Immature natural killer cell (primary cell): ENCODE measurements around the gene CHST4. TPM values are rescaled to one million over a fixed set of nuclear protein-coding genes. Genes with fewer than 3 reads are reported as not detected.
A peak's percentile ranks its signal among the peaks of the same experiment; 100 is the strongest.
"Not testable (repeated sequence)": the region's sequence is repeated elsewhere in the genome, so short reads cannot be mapped to it uniquely, and the experiment has no call there.

Source experiments
- DNase-seq, 3 donors: peaks; one replicate each; pipeline ENCODE4 v3.0.0; 2022; ENCODE audit warnings: mixed read lengths in 1 of 3
- H3K27ac Mint-ChIP-seq, 6 donors: one replicate each; pipeline ENCODE4 v1.8.0; 2020; ENCODE audit warnings: mixed read lengths in 6 of 6, mild to moderate bottlenecking in 5 of 6, inconsistent platforms in 4 of 6, moderate library complexity in 3 of 6
- H3K27me3 Mint-ChIP-seq, 3 donors: one replicate each; pipeline ENCODE4 v1.8.0; 2020 to 2021; ENCODE audit warnings: low read depth in 3 of 3, mild to moderate bottlenecking in 3 of 3, mixed read lengths in 3 of 3, moderate library complexity in 3 of 3, inconsistent platforms in 1 of 3
- H3K36me3 Mint-ChIP-seq, 3 donors: one replicate each; pipeline ENCODE4 v1.8.0; 2020; ENCODE audit warnings: mixed read lengths in 3 of 3, inconsistent platforms in 2 of 3, mild to moderate bottlenecking in 2 of 3
- H3K4me1 Mint-ChIP-seq, 2 donors: one replicate each; pipeline ENCODE4 v1.8.0; 2020; ENCODE audit warnings: inconsistent platforms in 2 of 2, mild to moderate bottlenecking in 2 of 2, mixed read lengths in 2 of 2, moderate library complexity in 1 of 2
- H3K4me3 Mint-ChIP-seq, 5 donors: one replicate each; pipeline ENCODE4 v1.8.0; 2020; ENCODE audit warnings: mild to moderate bottlenecking in 5 of 5, mixed read lengths in 5 of 5, inconsistent platforms in 3 of 5, moderate library complexity in 3 of 5
- H3K9me3 Mint-ChIP-seq, 6 donors: one replicate each; pipeline ENCODE4 v1.8.0; 2020; ENCODE audit warnings: mild to moderate bottlenecking in 6 of 6, mixed read lengths in 6 of 6, inconsistent platforms in 4 of 6, moderate library complexity in 3 of 6
- polyA plus RNA-seq, 3 donors: library from polyadenylated mRNA; unstranded; fragments of 300-500 nt; fragmentation: Illumina TruSeq; gene quantifications; one replicate each; pipeline ENCODE4 v1.2.3, GENCODE V29; 2021

CHST4 gene
- polyA plus RNA-seq, 3 donors from 2014 or later = not detected

- peaks cover 2 to 13% (median 3%) of the 10 kb centered on the region in 3 donors for H3K27me3 Mint-ChIP-seq
- no peak overlapping the region for H3K27ac Mint-ChIP-seq
- H3K4me1 Mint-ChIP-seq = no peaks in the 10 kb centered on the region
- no peak overlapping the region for H3K4me3 Mint-ChIP-seq
- no peak for DNase-seq
- H3K9me3 Mint-ChIP-seq = no peaks in the 10 kb centered on the region
- no peaks in the 10 kb centered on the region for H3K36me3 Mint-ChIP-seq
Measured at GRCh38 chr16:71537643-71538042, 11.4 kb downstream of the CHST4 start.

DNA sequence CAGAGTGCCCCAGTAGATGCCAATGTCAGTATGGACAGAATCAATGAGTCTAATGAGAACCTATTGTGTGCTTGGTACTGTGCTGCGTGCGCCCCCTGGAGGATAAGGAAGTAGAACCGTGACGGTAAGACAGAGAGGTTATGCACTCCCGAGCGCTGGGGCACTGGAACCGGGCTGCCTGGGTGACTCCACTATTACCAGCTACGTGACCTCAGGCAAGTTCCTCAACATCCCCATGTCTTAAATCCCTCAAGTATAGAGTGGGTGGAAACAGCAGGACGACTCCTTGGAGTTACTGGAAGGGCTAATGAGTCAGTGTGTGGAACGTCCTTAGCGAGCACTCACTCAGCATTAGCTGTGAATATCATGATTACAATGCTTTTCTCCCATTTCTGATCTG, 16.2 kb downstream of the CHST4 start:
- H3K27ac Mint-ChIP-seq = no peak overlapping the region
- H3K4me3 Mint-ChIP-seq = no peak overlapping the region
- no peaks in the 10 kb centered on the region for H3K4me1 Mint-ChIP-seq
- H3K27me3 Mint-ChIP-seq = peaks cover 0 to 12% (median 2%) of the 10 kb centered on the region in 3 donors
- DNase-seq = peak; percentile 12 to 30 (median 21)
- H3K9me3 Mint-ChIP-seq = no peaks in the 10 kb centered on the region
- no peaks in the 10 kb centered on the region for H3K36me3 Mint-ChIP-seq

DNA sequence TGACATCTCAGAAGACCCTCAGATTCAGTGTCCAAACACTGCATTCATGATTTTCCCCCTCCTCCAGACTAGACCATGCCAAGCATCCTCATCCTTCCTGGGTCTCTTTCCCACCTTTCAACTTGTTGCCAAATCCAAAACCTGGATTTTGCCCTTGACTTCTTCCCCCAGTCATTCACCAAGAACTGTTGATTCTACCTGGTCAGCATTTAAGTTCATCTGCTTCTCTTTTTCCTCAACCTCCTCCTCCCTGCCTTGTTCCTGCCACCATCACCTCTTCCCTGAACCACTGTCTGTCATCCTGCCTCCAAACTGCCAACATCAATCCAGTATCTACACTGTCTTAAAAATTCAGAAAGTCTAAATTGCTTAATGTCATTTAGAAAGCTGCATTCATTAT, 20.9 kb downstream of the CHST4 start:
- Mint-ChIP-seq H3K27ac (no peak overlapping the region), H3K4me1 (no peaks in the 10 kb centered on the region), H3K36me3 (no peaks in the 10 kb centered on the region), H3K9me3 (no peaks in the 10 kb centered on the region), H3K4me3 (no peak overlapping the region), H3K27me3 (peaks cover 0 to 9% (median 2%) of the 10 kb centered on the region in 3 donors)
- DNase-seq = no peak

DNA sequence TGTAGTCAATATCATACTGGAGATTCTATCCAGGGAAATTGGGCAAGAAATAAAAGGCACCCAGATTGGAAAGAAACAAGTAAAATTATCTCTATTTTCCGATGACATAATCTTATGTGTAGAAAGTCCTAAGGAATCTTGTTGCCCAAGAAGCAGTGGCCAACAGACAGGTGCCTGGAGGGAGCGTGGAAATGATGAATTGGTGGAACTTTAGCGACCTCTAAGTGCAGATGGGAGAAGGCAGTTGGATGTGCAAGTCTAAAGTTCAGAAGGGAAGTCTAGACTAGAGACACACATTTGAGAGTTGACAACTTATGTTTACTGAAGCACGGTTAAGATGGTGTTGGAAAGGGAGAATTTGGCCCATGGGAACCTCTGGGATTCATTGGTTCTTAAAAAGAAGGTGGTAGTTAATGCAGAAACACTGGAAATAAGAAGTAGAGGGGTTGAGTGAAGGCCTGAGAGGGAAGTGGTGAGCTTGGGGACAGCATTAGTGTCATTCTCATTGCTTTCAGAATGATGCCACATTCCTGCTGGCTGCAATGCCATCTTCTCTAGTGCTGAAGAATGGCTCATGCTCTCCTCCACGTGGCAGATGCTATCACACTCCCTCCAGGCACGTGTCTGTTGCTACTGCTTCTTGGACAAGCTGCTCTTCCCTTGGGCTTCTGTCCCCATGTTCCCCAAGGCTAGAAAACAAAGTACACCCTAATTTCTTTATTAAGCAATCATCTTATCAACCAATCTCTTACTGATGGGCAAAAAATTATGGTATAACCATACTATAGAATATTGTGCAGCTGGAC, 26.7 kb downstream of the CHST4 start:
- H3K27me3 Mint-ChIP-seq = peaks cover 3 to 16% (median 5%) of the 10 kb centered on the region in 3 donors
- no peak for DNase-seq
- no peak overlapping the region for H3K4me3 Mint-ChIP-seq
- H3K9me3 Mint-ChIP-seq = no peaks in the 10 kb centered on the region
- H3K27ac Mint-ChIP-seq = no peak overlapping the region
- H3K36me3 Mint-ChIP-seq = peaks cover 0 to 3% (median 0%) of the 10 kb centered on the region in 3 donors
- H3K4me1 Mint-ChIP-seq = no peaks in the 10 kb centered on the region

DNA sequence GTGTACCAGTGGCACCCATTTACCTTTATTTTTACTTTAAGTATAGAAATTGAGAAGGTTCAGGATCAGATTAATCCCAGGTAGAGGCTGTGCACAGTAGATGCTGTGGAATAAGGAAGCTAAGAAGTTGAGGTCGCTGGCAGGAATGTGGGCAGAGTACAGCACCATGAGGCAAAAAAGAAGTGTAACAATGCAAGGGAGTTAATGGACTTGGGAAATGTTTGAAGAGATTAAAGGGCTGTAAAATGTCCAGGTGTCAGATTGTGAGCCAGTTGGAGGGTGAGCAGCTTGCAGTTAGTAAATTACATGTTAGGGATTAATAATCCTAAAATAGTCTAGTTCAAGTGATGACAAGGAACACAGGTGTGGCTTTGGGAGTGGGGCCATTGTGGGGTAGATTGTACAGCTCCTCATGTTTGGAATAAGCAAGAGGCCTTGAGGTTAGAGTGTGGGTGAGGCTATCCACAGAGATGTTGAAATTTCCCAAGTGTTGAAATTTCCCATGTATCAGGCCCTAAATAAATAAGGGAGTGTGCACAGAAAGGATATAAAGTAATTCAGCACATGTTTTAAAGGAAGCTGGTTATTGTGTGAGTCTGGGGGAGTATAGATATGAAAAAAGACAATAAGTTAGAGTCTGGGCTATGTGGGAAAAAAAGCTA, 29.1 kb downstream of the CHST4 start:
- no peaks in the 10 kb centered on the region for H3K4me1 Mint-ChIP-seq
- no peak for DNase-seq

GRCh38 chr16:71557299-71557698, 31.1 kb downstream of the CHST4 start:
- H3K27ac Mint-ChIP-seq = no peak overlapping the region
- H3K36me3 Mint-ChIP-seq = peaks cover 0 to 5% (median 3%) of the 10 kb centered on the region in 3 donors
- H3K9me3 Mint-ChIP-seq = peaks cover 3 to 10% (median 6%) of the 10 kb centered on the region in 6 donors
- no peak for DNase-seq
- H3K27me3 Mint-ChIP-seq = peaks cover 3 to 20% (median 9%) of the 10 kb centered on the region in 3 donors
- H3K4me3 Mint-ChIP-seq = no peak overlapping the region
- no peaks in the 10 kb centered on the region for H3K4me1 Mint-ChIP-seq

More for the DNA sequence above, 29.1 kb downstream of the CHST4 start:
- Mint-ChIP-seq H3K27me3 (peaks cover 3 to 17% (median 5%) of the 10 kb centered on the region in 3 donors), H3K9me3 (no peaks in the 10 kb centered on the region), H3K4me3 (no peak overlapping the region), H3K36me3 (peaks cover 0 to 3% (median 0%) of the 10 kb centered on the region in 3 donors), H3K27ac (no peak overlapping the region)

- peaks cover 3 to 20% (median 8%) of the 10 kb centered on the region in 3 donors for H3K27me3 Mint-ChIP-seq
- no peak for DNase-seq
- H3K9me3 Mint-ChIP-seq = peaks cover 5 to 16% (median 10%) of the 10 kb centered on the region in 6 donors
- H3K4me3 Mint-ChIP-seq = no peak overlapping the region
- no peak overlapping the region for H3K27ac Mint-ChIP-seq
- peaks cover 0 to 5% (median 0%) of the 10 kb centered on the region in 3 donors for H3K36me3 Mint-ChIP-seq
- no peaks in the 10 kb centered on the region for H3K4me1 Mint-ChIP-seq
Measured at GRCh38 chr16:71557954-71558582, 31.8 kb downstream of the CHST4 start.

DNA sequence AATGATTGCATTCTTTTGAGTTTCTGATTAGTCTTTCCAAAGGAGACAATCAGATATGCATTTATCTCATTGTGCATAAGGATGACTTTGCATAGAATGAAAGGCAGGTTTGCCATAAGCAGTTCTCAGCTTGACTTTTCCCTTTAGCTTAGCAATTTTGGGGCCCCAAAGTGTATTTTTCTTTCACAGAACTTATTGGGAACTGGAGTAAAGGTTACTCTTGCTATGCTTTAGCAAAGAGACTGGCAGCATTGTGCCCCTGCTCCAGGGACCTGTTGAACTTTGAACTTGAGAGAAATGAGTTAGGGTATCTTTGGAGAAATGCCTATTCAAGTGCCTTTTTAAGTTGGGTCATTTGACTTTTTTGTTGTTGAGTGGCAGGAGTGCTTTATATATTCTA, 33.6 kb downstream of the CHST4 start:
- peaks cover 5 to 16% (median 10%) of the 10 kb centered on the region in 6 donors for H3K9me3 Mint-ChIP-seq
- H3K27me3 Mint-ChIP-seq = peaks cover 10 to 25% (median 17%) of the 10 kb centered on the region in 3 donors
- H3K27ac Mint-ChIP-seq = no peak overlapping the region
- DNase-seq = no peak
- H3K4me1 Mint-ChIP-seq = peaks cover 6 to 9% of the 10 kb centered on the region in 2 donors
- no peak overlapping the region for H3K4me3 Mint-ChIP-seq
- H3K36me3 Mint-ChIP-seq = peaks cover 0 to 5% (median 0%) of the 10 kb centered on the region in 3 donors

GRCh38 chr16:71561886-71562285, 35.7 kb downstream of the CHST4 start:
- Mint-ChIP-seq H3K9me3 (peaks cover 5 to 16% (median 10%) of the 10 kb centered on the region in 6 donors), H3K27me3 (peaks cover 20 to 33% (median 22%) of the 10 kb centered on the region in 3 donors), H3K4me1 (peaks cover 17 to 19% of the 10 kb centered on the region in 2 donors)
- not testable (repeated sequence) for H3K4me3 Mint-ChIP-seq, H3K27ac Mint-ChIP-seq, DNase-seq, H3K36me3 Mint-ChIP-seq

DNA sequence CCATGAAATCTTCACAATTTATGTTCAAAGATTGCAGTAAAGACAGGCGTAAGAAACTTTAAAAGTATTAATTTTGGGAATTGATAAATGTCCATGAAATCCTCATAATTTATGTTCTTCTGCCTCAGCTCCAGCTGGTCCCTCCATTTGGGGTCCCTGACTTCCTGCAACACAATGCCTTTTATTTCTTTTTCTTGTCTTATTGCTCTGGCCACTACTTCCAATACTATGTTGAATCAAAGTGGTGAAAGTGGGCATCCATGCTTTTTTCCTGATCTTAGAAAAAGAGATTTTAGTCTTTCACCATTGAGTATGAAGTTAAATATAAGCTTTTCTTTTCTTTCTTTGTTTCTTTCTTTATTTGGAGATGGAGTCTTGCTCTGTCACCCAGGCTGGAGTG, 36.3 kb downstream of the CHST4 start:
- no peak overlapping the region for H3K27ac Mint-ChIP-seq
- no peak for DNase-seq
- no peak overlapping the region for H3K4me3 Mint-ChIP-seq
- H3K27me3 Mint-ChIP-seq = peaks cover 18 to 33% (median 21%) of the 10 kb centered on the region in 3 donors
- peaks cover 0 to 5% (median 0%) of the 10 kb centered on the region in 3 donors for H3K36me3 Mint-ChIP-seq
- H3K9me3 Mint-ChIP-seq = peaks cover 5 to 16% (median 10%) of the 10 kb centered on the region in 6 donors
- peaks cover 17 to 19% of the 10 kb centered on the region in 2 donors for H3K4me1 Mint-ChIP-seq

DNA sequence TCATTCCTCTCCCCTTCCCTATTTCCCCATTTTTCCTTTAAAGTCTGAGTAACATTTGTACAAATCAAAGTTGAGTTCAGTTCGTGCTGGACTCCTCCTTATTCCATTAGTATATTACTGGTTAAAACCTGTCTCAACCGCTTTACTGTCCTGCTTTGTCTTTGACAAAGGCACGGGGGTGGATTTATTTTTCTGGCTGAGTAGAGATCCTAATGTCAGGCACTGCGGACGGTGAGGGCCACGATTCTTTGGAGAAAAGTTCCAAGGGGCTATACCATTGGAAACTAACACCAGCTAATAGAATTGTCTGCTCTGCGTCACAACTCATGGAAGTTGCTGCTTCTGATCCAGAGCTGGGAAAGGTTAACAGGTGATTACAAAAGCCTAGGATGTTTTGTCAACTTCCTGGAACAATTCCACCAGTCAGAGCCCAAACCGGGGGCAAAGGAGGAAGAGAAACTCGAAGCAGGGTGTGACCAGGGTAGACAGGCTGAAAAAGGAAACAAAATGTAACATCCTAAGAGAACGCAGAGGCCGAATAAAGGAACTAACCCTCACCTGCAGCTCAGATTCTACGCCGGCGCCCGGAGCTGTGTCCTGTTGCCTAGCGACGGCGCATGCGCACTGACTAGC, 38.2 kb downstream of the CHST4 start:
- Mint-ChIP-seq H3K4me3 (peak overlapping the region; percentile 86 to 94 (median 90)), H3K4me1 (peaks cover 17 to 19% of the 10 kb centered on the region in 2 donors), H3K27ac (peak overlapping the region; percentile 87 to 94 (median 92)), H3K9me3 (peaks cover 5 to 16% (median 10%) of the 10 kb centered on the region in 6 donors), H3K36me3 (peaks cover 0 to 5% (median 0%) of the 10 kb centered on the region in 3 donors), H3K27me3 (peaks cover 21 to 32% (median 23%) of the 10 kb centered on the region in 3 donors)
- no peak for DNase-seq

DNA sequence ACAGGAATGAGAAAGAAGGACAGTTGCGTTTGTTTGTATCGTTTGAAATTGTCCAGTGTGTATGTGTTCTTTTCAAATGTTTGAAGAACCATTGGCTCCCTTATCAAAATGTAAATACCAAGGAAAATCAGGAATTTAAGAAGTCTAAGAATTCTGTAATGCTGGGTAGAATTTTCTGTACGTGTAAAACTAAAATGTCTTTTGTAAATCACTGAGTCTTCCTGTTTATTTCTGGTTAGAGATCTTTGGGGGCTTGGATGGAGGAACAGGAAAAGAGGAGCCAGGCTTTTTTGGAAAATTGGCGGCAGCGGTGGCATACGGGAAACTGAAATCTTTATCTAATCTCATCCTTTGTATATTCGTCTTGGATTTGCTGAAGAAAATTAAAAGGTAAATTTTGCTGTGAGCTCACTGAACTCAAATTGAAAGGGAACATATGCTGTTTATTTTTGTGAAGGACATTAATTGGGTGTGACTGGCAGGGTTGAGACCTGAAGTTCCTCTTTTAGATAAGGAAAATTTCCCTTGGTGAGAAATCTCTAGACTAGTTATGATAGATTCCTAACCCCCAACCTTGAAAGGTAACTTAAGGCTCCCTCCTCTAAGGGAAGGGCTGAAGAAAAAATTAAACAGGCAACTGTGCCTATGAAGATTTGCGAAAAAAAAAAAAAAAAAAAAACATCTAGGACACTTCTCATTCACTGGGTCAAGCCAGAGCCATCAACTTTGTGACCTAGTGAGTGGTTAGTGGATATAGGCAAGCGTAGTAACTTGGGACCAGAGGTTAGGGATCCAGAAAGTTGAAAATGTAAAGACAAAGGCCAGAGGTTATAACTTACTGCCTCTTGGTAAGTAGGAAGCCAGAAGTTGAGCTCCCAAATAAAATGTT, 39.8 kb downstream of the CHST4 start:
- H3K4me3 Mint-ChIP-seq = peak overlapping the region; percentile 86 to 94 (median 90)
- H3K27me3 Mint-ChIP-seq = peaks cover 24 to 27% (median 25%) of the 10 kb centered on the region in 3 donors
- peaks cover 5 to 16% (median 9%) of the 10 kb centered on the region in 6 donors for H3K9me3 Mint-ChIP-seq
- H3K36me3 Mint-ChIP-seq = peaks cover 0 to 5% (median 0%) of the 10 kb centered on the region in 3 donors
- peak overlapping the region; percentile 87 to 94 (median 92) for H3K27ac Mint-ChIP-seq
- DNase-seq = no peak
- peaks cover 17 to 19% of the 10 kb centered on the region in 2 donors for H3K4me1 Mint-ChIP-seq
